Measurements from ENCODE around the gene B4GALT3.

B4GALT3 gene

GRCh38 chr1:161201836-161202712 lies 24.8 kb upstream of the B4GALT3 start, which contains the start of gene NDUFS2:
TSS of gene NDUFS2 (plus strand) at chr1:161202367. CDS start at chr1:161202386, 19 bp downstream.
- peak; percentile 89 for DNase-seq (ENCODE audit: low read depth)

GRCh38 chr1:161200992-161201835 lies 23.9 kb upstream of the B4GALT3 start:
- DNase-seq (ENCODE audit: low read depth): no peak

GRCh38 chr1:161200421-161200991 lies 23.2 kb upstream of the B4GALT3 start:
- DNase-seq (ENCODE audit: low read depth): no peak

GRCh38 chr1:161199506-161200139 lies 22.3 kb upstream of the B4GALT3 start:
- no peak for DNase-seq (ENCODE audit: low read depth)

GRCh38 chr1:161198897-161199431 lies 21.7 kb upstream of the B4GALT3 start, which contains the start of gene ADAMTS4:
TSS of gene ADAMTS4 (minus strand) at chr1:161199054. CDS start at chr1:161198627, 427 bp downstream.
- DNase-seq (ENCODE audit: low read depth): no peak

GRCh38 chr1:161198194-161198896 lies 21.0 kb upstream of the B4GALT3 start:
- no peak for DNase-seq (ENCODE audit: low read depth)

- DNase-seq (ENCODE audit: low read depth): no peak
Measured at GRCh38 chr1:161197560-161198193, 20.4 kb upstream of the B4GALT3 start.

GRCh38 chr1:161196521-161197451 lies 19.5 kb upstream of the B4GALT3 start:
- no peak for DNase-seq (ENCODE audit: low read depth)

GRCh38 chr1:161196111-161196510 lies 18.8 kb upstream of the B4GALT3 start:
- no peak for DNase-seq (ENCODE audit: low read depth)

GRCh38 chr1:161195171-161195570 lies 17.9 kb upstream of the B4GALT3 start:
- DNase-seq (ENCODE audit: low read depth): no peak

- DNase-seq (ENCODE audit: low read depth): no peak
Measured at GRCh38 chr1:161193561-161194235, 16.4 kb upstream of the B4GALT3 start.

- DNase-seq (ENCODE audit: low read depth): peak; percentile 49
Measured at GRCh38 chr1:161192476-161193465, 15.5 kb upstream of the B4GALT3 start.

GRCh38 chr1:161191971-161192370 lies 14.7 kb upstream of the B4GALT3 start:
- no peak for DNase-seq (ENCODE audit: low read depth)

- DNase-seq (ENCODE audit: low read depth): no peak
Measured at GRCh38 chr1:161190962-161191521, 13.7 kb upstream of the B4GALT3 start.

GRCh38 chr1:161189036-161189435 lies 11.7 kb upstream of the B4GALT3 start:
- no peak for DNase-seq (ENCODE audit: low read depth)

GRCh38 chr1:161188381-161188780 lies 11.1 kb upstream of the B4GALT3 start:
- no peak for DNase-seq (ENCODE audit: low read depth)

- DNase-seq (ENCODE audit: low read depth): no peak
Measured at GRCh38 chr1:161187311-161187710, 10.0 kb upstream of the B4GALT3 start.

Measured in activated T-cell treated with anti-CD3 and anti-CD28 coated beads for 48 hours (primary cell).